Measurements from ENCODE around the gene BRD1.
"Not testable (repeated sequence)": the region's sequence is repeated elsewhere in the genome, so short reads cannot be mapped to it uniquely, and the experiment has no call there.

The BRD1 gene

DNA sequence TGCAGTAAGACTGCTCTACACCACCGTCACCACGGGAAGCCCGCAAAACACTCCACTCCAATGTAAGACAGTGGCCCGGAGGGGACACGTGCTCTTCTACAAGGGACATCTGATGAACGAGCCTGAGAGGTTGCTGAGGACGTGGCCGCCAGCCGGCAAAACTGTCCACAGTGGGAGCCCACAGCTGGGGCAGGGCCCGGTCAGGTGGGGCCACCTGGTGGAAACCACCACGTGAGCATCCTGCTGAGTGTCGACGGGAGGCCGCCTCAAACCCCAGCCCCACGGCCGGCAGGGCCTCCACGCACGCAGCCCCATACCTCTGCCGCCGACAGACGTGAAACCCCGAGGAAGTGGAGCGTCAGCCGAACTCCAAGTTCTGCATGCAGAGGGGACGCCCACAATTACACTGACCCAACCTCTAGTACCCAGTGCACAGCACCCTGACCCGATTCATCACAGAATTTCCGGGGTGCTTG lies 42.6 kb downstream of the BRD1 start:
- in situ Hi-C loops (cut with MboI; ENCODE audit: low sequenced_read_pairs): no loop called here

DNA sequence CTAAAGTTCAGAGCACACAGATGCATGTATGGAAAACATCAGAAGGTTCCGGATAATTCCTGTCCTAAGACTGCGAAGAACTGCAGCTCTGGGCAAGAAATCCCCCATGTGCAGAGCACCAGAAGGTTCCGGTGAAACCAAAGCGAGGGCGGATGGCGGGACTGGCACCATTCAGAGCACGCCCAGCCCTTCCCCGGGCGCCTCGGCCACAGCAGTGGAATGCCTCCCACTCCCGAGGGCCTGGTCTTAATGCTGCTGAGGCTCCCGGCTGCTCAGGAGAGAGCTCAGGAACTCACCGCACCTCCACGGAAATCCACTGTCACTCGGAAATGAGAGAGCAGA lies 43.1 kb downstream of the BRD1 start:
- in situ Hi-C loops (cut with MboI; ENCODE audit: low sequenced_read_pairs): no loop called here

DNA sequence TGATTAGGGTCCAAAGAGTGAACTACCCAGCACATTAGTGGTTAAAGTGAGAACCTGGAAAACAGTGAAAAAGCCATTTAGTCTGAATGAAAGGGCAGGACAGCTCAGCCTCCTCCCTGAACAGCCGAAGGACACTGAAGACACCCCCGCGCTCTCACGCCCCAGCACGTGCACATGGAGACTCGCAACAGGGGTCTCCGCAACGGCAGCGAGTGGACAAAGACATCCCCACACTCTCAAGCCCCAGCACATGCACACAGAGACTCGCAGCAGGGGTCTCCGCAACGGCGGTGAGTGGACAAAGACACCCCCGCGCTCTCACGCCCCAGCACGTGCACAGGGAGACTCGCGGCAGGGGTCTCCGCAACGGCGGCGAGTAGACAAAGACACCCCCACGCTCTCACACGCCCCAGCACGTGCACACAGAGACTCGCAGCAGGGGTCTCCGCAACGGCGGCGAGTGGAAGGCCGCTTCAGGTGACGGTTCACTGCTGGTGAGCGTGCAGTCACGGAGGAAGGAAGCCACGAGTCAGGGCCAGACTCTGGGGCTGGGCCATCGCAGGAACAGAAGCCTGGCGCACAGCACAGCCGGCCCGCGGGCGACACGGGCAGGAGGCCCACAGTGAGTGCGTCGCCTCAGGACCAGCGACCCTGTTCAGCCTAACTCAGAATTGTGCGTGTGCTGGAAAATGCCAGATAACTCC lies 43.6 kb downstream of the BRD1 start:
- in situ Hi-C loops (cut with MboI; ENCODE audit: low sequenced_read_pairs): no loop called here

DNA sequence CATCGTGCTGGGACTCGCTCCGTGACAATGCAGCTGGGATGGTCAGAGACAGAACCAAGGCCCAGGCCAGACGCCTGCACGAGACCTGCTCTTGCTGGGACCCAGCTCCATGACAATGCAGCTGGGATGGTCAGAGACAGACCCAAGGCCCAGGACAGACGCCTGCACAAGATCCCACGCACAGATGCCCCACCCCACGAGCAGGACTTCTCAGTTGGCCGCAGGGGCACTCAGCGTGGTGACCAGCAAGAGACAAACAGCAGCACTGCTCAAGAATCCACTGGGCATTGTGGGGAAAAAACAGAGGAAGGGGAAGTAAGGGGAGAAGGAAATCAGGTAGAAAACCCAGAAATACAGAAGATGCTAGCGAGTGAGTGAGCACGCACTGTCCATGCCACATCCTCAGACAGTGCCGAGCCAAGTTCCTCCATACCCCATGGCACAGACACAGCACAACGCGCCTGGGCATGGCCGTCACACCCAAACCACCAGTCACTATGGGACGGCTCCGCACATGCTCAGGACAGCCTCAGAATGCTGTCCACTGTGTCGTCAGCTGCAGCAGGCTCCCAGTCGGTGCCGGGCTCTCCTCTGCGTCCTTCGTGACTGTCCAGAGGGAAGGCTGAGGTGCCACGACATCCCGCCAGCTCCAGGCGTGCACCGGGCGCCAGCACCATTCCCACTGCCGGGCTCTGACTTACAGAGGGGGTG lies 44.5 kb downstream of the BRD1 start:
- in situ Hi-C loops (cut with MboI; ENCODE audit: low sequenced_read_pairs): no loop called here

DNA sequence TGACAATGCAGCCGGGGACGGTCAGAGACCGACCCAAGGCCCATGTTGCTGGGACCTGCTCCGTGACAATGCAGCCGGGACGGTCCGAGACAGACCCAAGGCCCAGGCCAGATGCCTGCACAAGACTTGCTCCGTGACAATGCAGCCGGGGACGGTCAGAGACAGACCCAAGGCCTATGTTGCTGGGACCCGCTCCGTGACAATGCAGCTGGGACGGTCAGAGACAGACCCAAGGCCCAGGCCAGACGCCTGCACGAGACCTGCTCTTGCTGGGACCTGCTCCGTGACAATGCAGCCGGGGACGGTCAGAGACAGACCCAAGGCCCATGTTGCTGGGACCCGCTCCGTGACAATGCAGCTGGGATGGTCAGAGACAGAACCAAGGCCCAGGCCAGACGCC lies 45.8 kb downstream of the BRD1 start:
- in situ Hi-C loops (cut with MboI; ENCODE audit: low sequenced_read_pairs): not testable (repeated sequence)

DNA sequence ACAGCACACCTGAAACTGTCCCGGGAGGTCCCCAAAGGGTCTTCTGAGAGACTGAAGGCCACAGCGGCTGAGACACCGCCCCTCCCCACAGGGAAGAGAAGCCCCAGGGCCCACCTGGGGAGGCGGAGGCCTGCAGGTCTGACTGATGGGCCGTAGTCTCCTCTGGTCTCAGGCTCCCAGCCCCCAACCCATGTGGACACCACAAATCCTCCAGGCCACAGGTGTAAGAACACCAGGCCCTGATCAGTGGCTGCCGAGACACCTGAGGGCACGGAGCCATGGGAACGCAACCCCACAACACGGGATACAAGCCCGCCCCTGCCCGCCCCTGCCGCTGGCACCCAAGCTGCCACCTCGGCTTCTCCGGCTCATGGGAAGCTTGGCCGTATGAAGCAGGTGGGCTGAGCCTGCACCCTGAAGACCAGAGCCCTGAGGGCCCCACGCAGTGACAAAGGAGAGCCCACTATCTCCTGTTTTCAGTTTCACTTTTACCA lies 46.3 kb downstream of the BRD1 start:
- in situ Hi-C loops (cut with MboI; ENCODE audit: low sequenced_read_pairs): no loop called here

DNA sequence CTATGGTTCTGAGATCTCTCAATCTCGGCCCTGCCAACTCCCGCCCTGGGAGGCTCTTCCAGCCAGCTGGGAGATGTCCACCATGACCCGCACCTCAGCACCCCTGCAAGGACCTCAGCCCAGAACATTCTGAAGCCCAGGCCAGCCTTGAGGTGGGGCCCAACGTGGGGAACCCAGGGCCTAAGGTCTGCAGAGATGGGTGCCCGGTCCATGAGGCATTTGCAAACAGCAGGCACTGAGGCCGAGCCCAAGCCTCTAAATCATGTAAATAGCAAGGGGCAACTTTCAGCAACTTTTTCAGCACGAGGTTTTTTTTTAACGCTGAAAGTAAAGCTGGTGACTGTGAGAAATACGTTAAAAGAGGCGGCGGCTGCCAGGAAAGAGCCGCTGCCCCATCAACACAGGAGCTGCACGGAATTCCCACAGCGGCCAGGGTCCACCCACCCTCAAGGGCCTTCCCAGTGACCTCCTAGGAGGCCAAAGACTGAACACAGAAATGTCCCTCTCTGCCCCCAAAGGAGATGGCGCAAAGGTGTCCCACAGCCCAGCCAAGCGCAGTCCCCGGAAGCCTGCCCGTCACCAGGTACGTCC lies 46.9 kb downstream of the BRD1 start:
- in situ Hi-C loops (cut with MboI; ENCODE audit: low sequenced_read_pairs): no loop called here

DNA sequence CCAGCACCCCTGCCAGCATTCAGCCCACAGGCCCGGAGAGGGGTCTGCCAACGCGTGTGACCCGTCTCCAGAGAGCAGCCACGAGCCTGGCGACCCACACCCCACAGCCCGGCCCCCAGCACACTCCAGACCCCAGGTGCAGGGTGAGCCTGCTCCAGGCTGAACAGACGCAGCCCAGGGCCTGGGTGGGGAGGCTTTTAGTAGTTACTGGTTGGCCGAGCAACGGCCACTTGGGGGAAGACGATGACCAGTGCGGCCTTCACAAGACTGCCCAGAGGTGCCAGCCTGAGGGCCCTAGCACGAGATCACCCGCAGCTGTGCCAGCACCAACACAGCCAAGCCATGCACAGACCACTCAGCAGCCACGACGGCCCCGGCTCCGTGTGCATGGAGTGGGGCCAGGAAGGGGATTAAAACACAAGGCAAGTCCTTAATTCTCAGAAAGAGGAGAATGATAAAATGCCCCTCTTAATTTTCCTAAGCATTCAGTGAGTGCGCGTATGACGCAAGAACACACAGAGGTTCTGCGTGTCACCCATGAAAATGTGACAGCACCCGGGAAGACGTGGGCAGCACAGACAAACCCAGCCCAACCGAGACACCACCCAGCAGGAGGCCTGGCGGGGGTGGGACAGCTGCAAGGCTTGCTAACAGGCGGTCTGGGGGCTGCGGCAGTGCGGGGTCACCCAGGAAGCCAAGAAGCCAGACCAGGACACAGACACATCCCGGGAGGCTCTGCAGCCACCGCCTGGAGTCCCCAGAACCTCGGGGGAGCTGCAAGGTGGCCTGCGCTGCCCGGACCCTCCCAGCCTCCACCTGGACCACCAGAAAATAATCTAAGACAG lies 47.6 kb downstream of the BRD1 start:
- in situ Hi-C loops (cut with MboI; ENCODE audit: low sequenced_read_pairs): no loop called here

DNA sequence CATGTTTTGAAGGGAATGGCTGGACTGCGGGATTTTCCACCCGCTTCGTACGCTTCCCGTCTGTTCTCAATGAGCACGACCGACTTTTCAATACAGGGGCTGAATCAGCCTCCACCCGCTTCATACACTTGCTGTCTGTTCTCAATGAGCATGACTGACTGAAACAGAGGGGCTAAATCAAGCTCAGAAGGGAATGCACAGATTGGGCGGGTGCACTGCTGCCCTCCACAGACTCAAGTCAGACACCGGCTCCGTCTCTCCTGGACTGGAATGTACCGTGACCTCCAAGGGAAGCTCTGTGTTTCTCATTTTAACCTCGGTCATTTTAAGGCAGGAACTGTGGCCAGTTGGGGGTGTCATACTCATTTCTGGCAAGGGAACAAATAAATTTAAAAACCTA lies 48.5 kb downstream of the BRD1 start:
- in situ Hi-C loops (cut with MboI; ENCODE audit: low sequenced_read_pairs): no loop called here

DNA sequence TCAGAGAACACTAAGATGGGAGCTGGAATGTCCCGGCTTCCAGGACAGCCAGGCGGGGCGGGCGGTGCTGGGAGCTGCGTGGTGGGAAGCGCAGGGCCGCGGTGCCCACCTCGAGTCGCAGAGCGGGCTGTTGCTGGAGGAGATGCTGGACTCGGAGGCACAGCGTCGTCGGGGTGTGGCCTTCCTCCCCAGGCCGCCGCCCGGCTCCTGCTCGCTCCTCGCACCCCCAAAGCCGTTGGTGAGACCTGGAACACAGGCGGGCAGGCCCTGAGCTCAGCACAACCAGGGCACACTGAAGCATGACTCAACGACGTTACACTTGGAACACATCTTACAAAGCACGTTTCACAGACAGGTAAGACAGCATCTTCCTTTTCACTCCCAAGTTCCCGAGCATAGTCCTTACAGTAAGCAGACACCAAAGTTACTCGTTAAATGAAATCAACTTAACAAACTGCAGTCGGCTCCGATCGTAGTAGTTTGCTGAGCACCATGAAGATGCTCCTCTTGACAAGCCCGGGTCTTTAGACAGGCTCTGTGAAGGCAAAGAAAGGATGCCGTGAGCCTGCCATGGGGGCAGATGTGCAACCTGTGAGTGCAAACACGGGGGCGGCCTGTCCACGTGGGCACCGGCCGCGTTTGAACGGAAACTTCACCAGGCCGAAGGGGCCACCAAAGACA lies 50.0 kb downstream of the BRD1 start:
- in situ Hi-C loops (cut with MboI; ENCODE audit: low sequenced_read_pairs): no loop called here

DNA sequence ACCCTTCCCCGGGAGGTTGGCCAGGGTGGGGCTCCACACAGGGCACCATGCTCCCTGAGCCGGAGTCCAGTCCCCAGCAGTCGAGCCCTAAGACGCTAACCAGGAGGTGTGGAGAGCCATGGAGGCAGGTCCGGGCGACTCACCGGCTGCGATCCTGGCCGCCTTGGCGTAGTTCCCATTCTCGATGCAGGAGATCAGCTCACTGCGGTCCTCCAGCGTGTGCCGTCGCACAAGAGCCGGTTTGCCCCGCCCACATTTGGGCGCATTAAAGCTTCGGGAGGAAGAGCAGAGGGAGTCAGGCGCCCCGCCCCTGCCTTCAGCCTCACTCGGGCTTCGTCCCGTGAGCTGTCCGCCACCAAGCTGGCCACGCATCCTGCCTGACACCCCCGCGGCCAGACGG lies 50.8 kb downstream of the BRD1 start:
- in situ Hi-C loops (cut with MboI; ENCODE audit: low sequenced_read_pairs): no loop called here

DNA sequence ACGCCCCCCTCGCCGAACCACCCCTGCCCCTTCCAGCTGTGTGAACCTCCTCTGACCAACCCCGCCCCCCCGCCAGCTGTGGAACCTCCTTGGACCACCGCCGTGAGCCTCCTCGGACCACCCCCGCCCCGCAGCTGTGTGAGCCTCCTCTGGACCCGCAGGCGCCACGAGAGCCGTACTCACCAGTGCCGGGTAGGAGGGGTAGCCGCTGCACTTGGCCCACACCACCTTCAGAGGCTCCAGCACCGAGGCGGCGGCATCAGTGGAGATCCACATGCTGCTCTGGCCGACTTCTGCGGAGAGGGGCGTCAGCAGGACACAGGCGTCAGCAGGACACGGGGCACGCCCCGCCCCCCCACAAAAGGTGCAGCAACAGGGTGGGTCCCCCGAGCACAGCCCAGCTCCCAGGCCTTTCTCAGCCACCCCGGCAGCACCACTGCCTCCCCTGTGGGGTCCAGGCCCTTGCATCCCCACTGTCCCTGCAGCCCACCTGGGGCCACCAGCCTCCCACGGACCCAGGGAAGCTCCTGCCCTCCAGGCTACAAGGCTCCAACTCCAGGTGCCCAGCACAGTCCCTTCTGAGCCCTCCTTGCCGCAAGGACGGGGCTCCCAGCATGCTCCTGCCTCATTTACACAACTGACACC lies 51.7 kb downstream of the BRD1 start:
- in situ Hi-C loops (cut with MboI; ENCODE audit: low sequenced_read_pairs): no loop called here

DNA sequence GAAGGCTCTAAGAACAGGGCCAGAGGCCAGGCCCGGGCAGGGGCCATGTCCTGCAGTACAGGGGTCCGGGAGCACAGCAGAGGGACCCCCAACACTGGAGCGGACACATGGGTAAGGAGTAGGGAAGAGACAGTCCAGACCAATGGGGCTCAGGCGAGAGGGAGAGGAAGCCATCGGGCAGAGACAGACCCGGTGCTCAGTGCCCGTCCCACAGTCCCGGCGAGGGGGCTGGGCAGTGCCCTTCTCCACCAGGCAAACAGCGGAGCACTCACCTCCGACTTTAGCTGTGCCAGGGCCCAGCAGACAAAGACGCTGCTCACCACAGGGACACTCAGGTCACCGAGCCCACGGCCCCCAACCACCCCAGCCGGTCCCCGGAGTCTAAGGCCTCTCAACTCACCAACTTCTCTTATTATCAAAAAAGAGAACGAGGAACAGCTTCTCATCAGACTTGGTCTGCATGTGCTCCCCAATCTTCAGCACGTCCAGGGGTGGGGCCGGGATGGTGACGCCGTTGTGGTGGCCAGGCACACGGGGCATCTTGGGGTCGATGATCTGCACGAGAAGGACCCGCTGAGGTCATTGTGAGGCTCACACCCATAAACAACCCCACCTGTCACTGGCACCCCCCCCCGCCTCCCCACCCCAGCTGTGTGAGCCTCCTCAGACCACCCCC lies 52.3 kb downstream of the BRD1 start:
- in situ Hi-C loops (cut with MboI; ENCODE audit: low sequenced_read_pairs): no loop called here

DNA sequence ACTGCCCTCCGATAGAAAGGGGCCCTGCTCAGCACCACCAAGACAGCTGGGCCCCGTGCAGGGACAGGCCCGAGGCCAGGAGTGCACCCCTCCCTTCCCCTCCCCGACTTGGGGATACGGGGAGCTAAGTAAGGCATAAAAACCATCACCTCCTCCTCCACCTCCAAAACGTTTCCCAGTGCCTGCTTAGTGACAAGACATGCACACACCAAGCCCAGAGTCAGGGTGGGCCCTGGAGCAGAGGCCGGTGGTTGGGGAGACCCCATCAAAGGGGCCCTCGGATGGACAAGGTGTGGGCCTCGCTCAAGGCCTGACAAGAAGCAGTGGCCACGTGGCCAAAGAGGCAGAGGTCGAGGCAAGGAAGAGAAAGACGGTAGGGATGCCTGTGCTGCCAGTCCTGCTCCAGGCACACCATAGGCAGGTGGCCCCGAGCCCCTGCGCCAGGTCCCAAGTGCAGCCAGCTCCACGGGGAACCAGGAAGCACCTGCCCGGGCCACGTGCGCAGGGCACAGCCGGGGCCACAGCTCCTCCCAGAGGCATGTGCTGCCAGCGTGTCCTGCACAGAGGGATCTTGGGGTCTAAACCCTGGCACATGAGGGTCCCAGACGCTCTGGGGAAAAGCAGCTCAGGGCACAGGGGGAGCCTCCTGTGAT lies 53.0 kb downstream of the BRD1 start:
- in situ Hi-C loops (cut with MboI; ENCODE audit: low sequenced_read_pairs): no loop called here

DNA sequence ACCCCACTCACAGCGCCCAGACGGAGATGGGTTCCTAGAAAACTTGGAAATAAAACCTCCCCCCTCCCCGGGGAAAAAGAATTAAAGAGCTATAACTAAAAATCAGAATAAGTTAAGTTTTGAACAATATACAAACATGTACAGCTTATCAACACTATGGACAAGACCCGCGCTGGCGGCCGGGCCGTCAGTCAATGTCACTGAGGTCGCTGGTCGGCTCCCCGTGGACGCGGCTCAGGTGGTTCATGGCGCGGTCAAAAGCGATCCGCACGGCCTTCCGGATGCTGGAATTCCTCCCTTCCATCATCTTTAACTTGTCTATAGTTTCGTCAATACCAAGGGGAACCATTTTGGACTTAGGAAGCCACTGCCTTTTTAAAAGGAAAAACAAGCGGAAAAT lies 53.6 kb downstream of the BRD1 start:
- in situ Hi-C loops (cut with MboI; ENCODE audit: low sequenced_read_pairs): no loop called here

DNA sequence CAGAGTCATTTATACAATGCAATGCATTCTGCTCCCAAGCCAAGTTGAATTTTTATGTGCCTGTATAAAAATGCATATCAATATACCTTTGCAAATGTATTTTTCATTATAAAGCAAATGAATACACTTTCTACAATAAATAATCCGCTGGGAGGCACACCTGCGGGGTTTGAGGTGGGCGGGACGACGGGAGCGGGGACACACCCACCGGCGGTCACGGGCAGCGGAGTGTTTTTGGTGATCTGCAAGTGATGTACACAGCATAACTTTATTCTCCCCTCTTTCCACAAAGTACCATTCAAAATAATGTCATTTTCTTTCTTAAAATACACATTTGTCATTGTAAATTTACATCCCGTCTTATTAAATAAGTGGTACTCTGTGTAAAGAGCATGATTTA lies 54.1 kb downstream of the BRD1 start:
- in situ Hi-C loops (cut with MboI; ENCODE audit: low sequenced_read_pairs): no loop called here

DNA sequence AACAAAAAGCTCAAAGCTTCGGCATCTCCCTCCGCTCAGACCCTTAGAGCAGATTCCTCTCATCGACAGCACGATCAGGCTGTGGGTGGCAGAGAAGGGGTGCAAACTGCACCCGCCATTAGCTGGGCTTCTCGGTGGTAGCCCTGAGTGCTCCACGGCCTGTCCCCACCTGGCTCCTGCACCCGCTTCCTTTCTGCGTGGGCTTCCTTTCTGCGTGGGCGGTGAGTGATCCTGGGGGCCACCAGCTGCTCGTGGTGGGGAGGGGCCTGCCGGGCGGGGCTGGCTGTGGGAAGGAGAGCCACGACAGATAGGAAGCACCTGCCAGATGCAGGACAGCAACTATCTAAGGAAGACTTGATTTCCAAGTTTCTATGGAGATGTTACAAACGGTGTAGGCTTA lies 55.0 kb downstream of the BRD1 start:
- in situ Hi-C loops (cut with MboI; ENCODE audit: low sequenced_read_pairs): no loop called here

DNA sequence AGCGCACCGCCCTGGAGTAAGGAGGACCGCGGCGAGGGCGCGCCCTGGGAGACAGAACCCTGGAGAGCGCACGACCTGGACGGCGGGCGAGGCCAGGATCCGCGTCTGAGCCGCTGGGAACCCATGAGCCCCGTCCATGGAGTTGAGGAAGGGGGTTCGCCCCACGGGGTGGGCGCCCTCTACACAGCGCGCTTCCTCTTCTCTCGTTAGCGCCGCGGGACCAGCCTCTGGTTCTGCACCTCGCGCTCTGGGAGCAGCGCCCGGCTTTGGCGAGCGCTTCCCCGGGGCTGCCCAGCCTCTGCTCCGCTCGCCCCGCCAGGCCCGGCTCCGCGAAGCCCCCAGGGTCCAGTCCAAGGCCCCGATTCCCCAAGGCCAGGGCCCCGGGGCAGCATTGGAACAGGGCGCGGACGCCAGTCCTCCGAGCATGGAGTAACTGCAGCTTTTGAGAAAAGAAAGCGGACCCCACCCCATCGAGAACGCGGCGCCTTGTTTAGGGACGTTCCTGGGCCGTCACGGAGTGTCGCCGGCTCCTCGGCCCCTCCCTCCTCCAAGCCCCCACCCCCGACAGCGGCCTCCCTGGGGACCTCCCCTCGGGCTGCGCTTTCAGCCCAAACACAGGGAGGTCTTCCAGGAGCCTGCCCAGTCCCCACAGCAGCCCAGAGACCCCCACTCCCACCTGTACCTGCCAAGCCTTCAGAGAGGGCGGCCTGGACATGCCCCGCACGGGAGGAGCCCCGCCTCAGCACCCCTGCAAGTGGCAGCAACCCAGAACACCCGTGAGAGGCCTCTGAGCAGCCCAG lies 56.2 kb downstream of the BRD1 start:
- in situ Hi-C loops (cut with MboI; ENCODE audit: low sequenced_read_pairs): no loop called here
